Calu3 (cell line): ENCODE measurements around the gene ELAVL3. TPM values are rescaled to one million over a fixed set of nuclear protein-coding genes. Genes with fewer than 3 reads are reported as not detected.

Experiments used
- BruUV-seq: library from RNA; stranded (reverse); fragments of 400-500 nt; replicated peaks from 2 replicates; lab custom pipeline; 2021; lab: Mats Ljungman, UMichigan
- CTCF ChIA-PET: fragments of 300-600 bp; sonication (Branson Sonifier 250); formaldehyde crosslinking; loops from one replicate; lab custom pipeline; 2022; ENCODE audit warnings: antibody characterized with exemption; lab: Charles Lee
- DNase-seq: peaks from one replicate; pipeline ENCODE4 v3.0.0; 2022
- H3K27ac Mint-ChIP-seq: one replicate; pipeline ENCODE4 v1.8.0; 2022; ENCODE audit warnings: mixed read lengths; ENCODE audit not compliant: unreplicated experiment
- H3K27me3 Mint-ChIP-seq: one replicate; pipeline ENCODE4 v1.8.0; 2022; ENCODE audit warnings: mixed read lengths; ENCODE audit not compliant: unreplicated experiment
- H3K36me3 Mint-ChIP-seq: one replicate; pipeline ENCODE4 v1.8.0; 2022; ENCODE audit warnings: mild to moderate bottlenecking, moderate library complexity, mixed read lengths; ENCODE audit not compliant: insufficient read depth, unreplicated experiment
- H3K4me1 Mint-ChIP-seq: one replicate; pipeline ENCODE4 v1.8.0; 2022; ENCODE audit warnings: mild to moderate bottlenecking, low read depth, mixed read lengths; ENCODE audit not compliant: unreplicated experiment
- H3K4me3 Mint-ChIP-seq: one replicate; pipeline ENCODE4 v1.8.0; 2022; ENCODE audit warnings: mild to moderate bottlenecking, low read depth, moderate library complexity, mixed read lengths; ENCODE audit not compliant: unreplicated experiment
- H3K9me3 Mint-ChIP-seq: one replicate; pipeline ENCODE4 v1.8.0; 2022; ENCODE audit warnings: low read depth, mixed read lengths; ENCODE audit not compliant: unreplicated experiment
- intact Hi-C: fragments of 100-400 bp; cut with micrococcal nuclease; formaldehyde crosslinking; loops from one replicate; pipeline ENCODE4 v1.10.0; 2022; ENCODE audit not compliant: unreplicated experiment
- total RNA-seq: library from RNA; stranded (reverse); gene quantifications from 2 replicates; pipeline ENCODE4 v1.2.3, GENCODE V29; 2022
- TF ChIP-seq, protein P1 (sequence below): fragments of 200-600 bp; IDR thresholded peaks from one replicate; pipeline ENCODE4 v1.8.0; 2022; ENCODE audit warnings: antibody characterized with exemption; ENCODE audit not compliant: unreplicated experiment

ELAVL3 gene
- total RNA-seq, 1 experiment from 2014 or later = not detected

DNA sequence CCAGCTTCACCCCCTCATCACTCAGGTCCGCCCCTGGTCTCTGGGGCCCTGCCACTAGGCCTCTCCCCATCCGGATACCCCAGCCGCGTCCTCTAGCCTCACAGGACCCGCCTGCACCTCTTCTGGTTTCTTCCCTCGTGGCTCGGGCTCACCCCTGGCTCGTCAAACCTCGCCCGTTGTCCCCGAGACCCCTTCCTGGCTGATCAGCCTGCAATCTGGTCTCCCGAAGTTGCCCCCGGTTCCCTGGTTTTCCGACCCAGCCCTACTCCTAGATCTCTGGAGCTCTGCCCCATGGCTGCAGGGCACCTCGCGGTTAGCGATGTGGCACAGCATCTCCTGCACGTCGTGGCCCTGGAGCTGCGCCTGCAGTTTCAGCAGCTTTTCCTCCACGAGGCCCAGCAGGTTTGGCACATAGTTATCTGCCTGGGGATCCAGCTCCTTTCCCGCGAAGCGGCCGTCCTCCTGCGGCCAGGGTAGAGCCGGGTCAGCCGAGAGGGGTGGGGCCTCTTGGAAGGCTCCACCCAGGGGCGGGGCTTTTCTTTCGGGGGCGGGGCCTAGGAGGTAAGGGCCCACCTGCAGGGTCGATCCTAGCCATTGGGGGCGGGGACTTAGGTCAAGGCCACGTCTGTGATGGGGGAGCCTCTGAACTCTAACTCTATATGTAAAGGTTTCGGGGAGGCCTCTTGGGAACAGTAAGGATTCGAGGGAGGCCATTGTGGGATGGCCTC, 59.3 kb downstream of the ELAVL3 start:
- Mint-ChIP-seq H3K9me3 (no peaks in the 10 kb centered on the region), H3K4me3 (peak overlapping the region; percentile 36), H3K27ac (no peak overlapping the region), H3K27me3 (peaks cover 16% of the 10 kb centered on the region), H3K4me1 (peaks cover 11% of the 10 kb centered on the region), H3K36me3 (peaks cover 28% of the 10 kb centered on the region)
- TF ChIP-seq, protein P1, sequence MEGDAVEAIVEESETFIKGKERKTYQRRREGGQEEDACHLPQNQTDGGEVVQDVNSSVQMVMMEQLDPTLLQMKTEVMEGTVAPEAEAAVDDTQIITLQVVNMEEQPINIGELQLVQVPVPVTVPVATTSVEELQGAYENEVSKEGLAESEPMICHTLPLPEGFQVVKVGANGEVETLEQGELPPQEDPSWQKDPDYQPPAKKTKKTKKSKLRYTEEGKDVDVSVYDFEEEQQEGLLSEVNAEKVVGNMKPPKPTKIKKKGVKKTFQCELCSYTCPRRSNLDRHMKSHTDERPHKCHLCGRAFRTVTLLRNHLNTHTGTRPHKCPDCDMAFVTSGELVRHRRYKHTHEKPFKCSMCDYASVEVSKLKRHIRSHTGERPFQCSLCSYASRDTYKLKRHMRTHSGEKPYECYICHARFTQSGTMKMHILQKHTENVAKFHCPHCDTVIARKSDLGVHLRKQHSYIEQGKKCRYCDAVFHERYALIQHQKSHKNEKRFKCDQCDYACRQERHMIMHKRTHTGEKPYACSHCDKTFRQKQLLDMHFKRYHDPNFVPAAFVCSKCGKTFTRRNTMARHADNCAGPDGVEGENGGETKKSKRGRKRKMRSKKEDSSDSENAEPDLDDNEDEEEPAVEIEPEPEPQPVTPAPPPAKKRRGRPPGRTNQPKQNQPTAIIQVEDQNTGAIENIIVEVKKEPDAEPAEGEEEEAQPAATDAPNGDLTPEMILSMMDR = no peak
- DNase-seq = peak; percentile 43
- intact Hi-C loops = no loop called here
- CTCF ChIA-PET = interaction anchor here (0.6 to 1.5 kb wide), 6 partner anchors 14 to 152 kb away, joined by 3 to 4 read pairs (median 4); partner anchors contain the start of genes ODAD3 and PRKCSH
- BruUV-seq = no TSS peak

- H3K4me3 Mint-ChIP-seq = peak overlapping the region; percentile 46
- BruUV-seq = no TSS peak
Observed at GRCh38 chr19:11420429-11421370, 60.1 kb downstream of the ELAVL3 start.

GRCh38 chr19:11418549-11419506, 62.0 kb downstream of the ELAVL3 start, which contains the start of gene RGL3:
Gene RGL3 (minus strand): TSS chr19:11419314. CDS start chr19:11419278, 36 bp downstream.
- no TSS peak for BruUV-seq
- peak; percentile 58 for DNase-seq
- Mint-ChIP-seq H3K4me3 (peak within 1 kb of the TSS; percentile 83), H3K27ac (no peak within 1 kb of the TSS), H3K27me3 (peaks cover 13% of the 10 kb centered on the region), H3K4me1 (peaks cover 10% of the 10 kb centered on the region), H3K36me3 (peaks cover 31% of the 10 kb centered on the region), H3K9me3 (no peaks in the 10 kb centered on the region)
- TF ChIP-seq, protein P1 = no peak
- intact Hi-C loops = loop anchor here (5.0 kb wide), 1 partner anchor 37 kb away; the partner anchor contains the start of gene EPOR
- CTCF ChIA-PET = interaction anchor here (0.6 to 1.8 kb wide), 4 partner anchors 35 to 1378 kb away, joined by 3 to 7 read pairs (median 6); partner anchors contain the start of gene EPOR

More at GRCh38 chr19:11420429-11421370, 60.1 kb downstream of the ELAVL3 start:
- DNase-seq = peak; percentile 11
- no peak overlapping the region for H3K27ac Mint-ChIP-seq
- TF ChIP-seq, protein P1 = no peak
- H3K27me3 Mint-ChIP-seq = peaks cover 16% of the 10 kb centered on the region
- peaks cover 31% of the 10 kb centered on the region for H3K36me3 Mint-ChIP-seq
- intact Hi-C loops = no loop called here
- no peaks in the 10 kb centered on the region for H3K9me3 Mint-ChIP-seq
- peaks cover 11% of the 10 kb centered on the region for H3K4me1 Mint-ChIP-seq
- CTCF ChIA-PET = interaction anchor here (0.6 kb wide), 1 partner anchor 97 kb away, joined by 3 read pairs; no protein-coding TSS in a partner anchor
